B cell (primary cell): Measurements from ENCODE around the gene CHST3. TPM values are rescaled to one million over a fixed set of nuclear protein-coding genes. Genes with fewer than 3 reads are reported as not detected.

Source experiments
- ATAC-seq: fragments of 200-7000 bp; cut with Tn5 transposase; one replicate; pipeline ENCODE4 v1.10.0; 2021; ENCODE audit warnings: low read depth, mild to moderate bottlenecking, moderate number of reproducible peaks, moderate library complexity
- CTCF ChIA-PET: fragments of 350-600 bp; sonication (Branson Sonifier 250); formaldehyde crosslinking; loops from one replicate; lab custom pipeline; 2021; ENCODE audit warnings: antibody characterized with exemption, inconsistent platforms; lab: Charles Lee
- POLR2A ChIA-PET: fragments of 350-600 bp; sonication (Branson Sonifier 250); formaldehyde crosslinking; loops from one replicate; lab custom pipeline; 2021; ENCODE audit warnings: antibody characterized with exemption; lab: Charles Lee
- DNase-seq: peaks from one replicate; pipeline ENCODE4 v3.0.0; 2013
- H2AFZ ChIP-seq: 2 replicates; pipeline ENCODE4 v1.6.1; 2012; ENCODE audit warnings: mild to moderate bottlenecking, low read depth, low read length; ENCODE audit not compliant: insufficient read depth, poor library complexity, severe bottlenecking
- H3K27ac ChIP-seq, 2 donors: 1 replicate in 1 of 2; 2 replicates in 1 of 2; pipeline ENCODE4 v1.5.1; 2012 to 2013; ENCODE audit warnings: low read length in 2 of 2, mild to moderate bottlenecking in 2 of 2, moderate library complexity in 1 of 2
- H3K27me3 ChIP-seq, 4 experiments: fragments of 200-600 bp in 1 of 4; sonication (generic) in 1 of 4; replicated peaks in 1 of 4; 1 replicate in 2 of 4; 2 replicates in 2 of 4; pipeline versions ENCODE4 v1.6.1 to v1.7.0; 2013 to 2016; ENCODE audit warnings: low read length in 3 of 4, mild to moderate bottlenecking in 2 of 4, mixed read lengths in 1 of 4, moderate library complexity in 1 of 4; ENCODE audit not compliant: insufficient read depth in 4 of 4, control insufficient read depth in 3 of 4; ENCODE audit errors: control extremely low read depth in 1 of 4
- H3K36me3 ChIP-seq, 2 experiments: replicated peaks in 1 of 2; 1 replicate in 1 of 2; 2 replicates in 1 of 2; pipeline versions ENCODE4 v1.6.1 to v1.7.1; 2013; ENCODE audit warnings: low read length in 1 of 2; ENCODE audit not compliant: insufficient read depth in 2 of 2, control insufficient read depth in 1 of 2; ENCODE audit errors: control extremely low read depth in 1 of 2, extremely low read depth in 1 of 2
- H3K4me1 ChIP-seq, 2 donors: fragments of 200-600 bp in 1 of 2; sonication (generic) in 1 of 2; 1 replicate in 1 of 2; 2 replicates in 1 of 2; pipeline versions ENCODE4 v1.5.1 to v1.6.1; 2013 to 2017; ENCODE audit warnings: low read length in 2 of 2; ENCODE audit not compliant: control insufficient read depth in 2 of 2, insufficient read depth in 2 of 2
- H3K4me2 ChIP-seq: replicated peaks from 2 replicates; pipeline ENCODE3; 2012; ENCODE audit warnings: mild to moderate bottlenecking, low read depth, low read length; ENCODE audit not compliant: poor library complexity, severe bottlenecking
- H3K4me3 ChIP-seq, 5 experiments: fragments of 200-600 bp in 1 of 5; sonication (generic) in 1 of 5; 1 replicate in 3 of 5; 2 replicates in 2 of 5; pipeline versions ENCODE4 v1.5.1 to v1.7.0; 2011 to 2016; ENCODE audit warnings: low read length in 4 of 5, mild to moderate bottlenecking in 4 of 5, low read depth in 2 of 5, control low read depth in 1 of 5, moderate library complexity in 1 of 5; ENCODE audit not compliant: insufficient read depth in 1 of 5; ENCODE audit errors: control extremely low read depth in 1 of 5, extremely low read depth in 1 of 5
- H3K79me2 ChIP-seq: fragments of 200-600 bp; sonication (generic); one replicate; pipeline ENCODE4 v1.6.0; 2016; ENCODE audit warnings: low read length; ENCODE audit not compliant: control insufficient read depth, insufficient read depth
- H3K9ac ChIP-seq: fragments of 200-600 bp; sonication (generic); 2 replicates; pipeline ENCODE4 v1.6.1; 2017; ENCODE audit warnings: mild to moderate bottlenecking, low read length, moderate library complexity
- H3K9me3 ChIP-seq, 3 donors: one replicate each; pipeline versions ENCODE4 v1.6.1 to v1.7.1; 2013; ENCODE audit warnings: low read length in 2 of 3; ENCODE audit not compliant: control insufficient read depth in 2 of 3, insufficient read depth in 1 of 3; ENCODE audit errors: control extremely low read depth in 1 of 3
- H4K20me1 ChIP-seq: 2 replicates; pipeline ENCODE4 v1.6.0; 2012; ENCODE audit warnings: mild to moderate bottlenecking, low read length; ENCODE audit not compliant: insufficient read depth, control insufficient read depth, poor library complexity, severe bottlenecking
- H3K27ac Mint-ChIP-seq: one replicate; pipeline ENCODE4 v1.8.0; 2021; ENCODE audit warnings: mixed read lengths
- H3K27me3 Mint-ChIP-seq: one replicate; pipeline ENCODE4 v1.8.0; 2021; ENCODE audit warnings: mixed read lengths
- H3K4me1 Mint-ChIP-seq: one replicate; pipeline ENCODE4 v1.8.0; 2021; ENCODE audit warnings: mixed read lengths
- H3K4me3 Mint-ChIP-seq: one replicate; pipeline ENCODE4 v1.8.0; 2021; ENCODE audit warnings: mixed read lengths
- H3K9me3 Mint-ChIP-seq: one replicate; pipeline ENCODE4 v1.8.0; 2022; ENCODE audit warnings: mixed read lengths; ENCODE audit not compliant: insufficient read depth
- EZH2 ChIP-seq: IDR thresholded peaks from 2 replicates; pipeline ENCODE4 v1.6.1; 2012; ENCODE audit warnings: borderline replicate concordance, low read depth, mild to moderate bottlenecking, moderate library complexity, low read length; ENCODE audit not compliant: insufficient read depth, poor library complexity, severe bottlenecking
- WGBS: methylation state at CpG from one replicate; pipeline ENCODE4 v1.1.5; 2013; ENCODE audit warnings: missing lambda C conversion rate; ENCODE audit not compliant: insufficient coverage; 5-methylcytosine and 5-hydroxymethylcytosine counted together
- intact Hi-C: fragments of 100-400 bp; cut with micrococcal nuclease; formaldehyde crosslinking; loops from one replicate; pipeline ENCODE4 v1.10.0; 2022
- polyA plus RNA-seq: library from polyadenylated mRNA; depleted of rRNA; stranded (reverse); fragments of >200 nt; gene quantifications from 2 replicates; pipeline ENCODE4 v1.2.3, GENCODE V29; 2012
- total RNA-seq, 2 donors: library from RNA; stranded (reverse); fragments of 120-200 nt in 1 of 2; gene quantifications; 1 replicate in 1 of 2; 2 replicates in 1 of 2; pipeline versions ENCODE4 v1.2.3 to v1.2.4, GENCODE V29; 2013 to 2022
- TF ChIP-seq, protein P1 (sequence below): fragments of 200-600 bp; IDR thresholded peaks from one replicate; pipeline ENCODE4 v1.8.0; 2022; ENCODE audit warnings: antibody characterized with exemption, mild to moderate bottlenecking

Gene CHST3
- total and polyA plus RNA-seq, 2 donors (not counting 1 experiment from before 2014, with no cell fraction given): 0.01 TPM; not detected in 1

DNA sequence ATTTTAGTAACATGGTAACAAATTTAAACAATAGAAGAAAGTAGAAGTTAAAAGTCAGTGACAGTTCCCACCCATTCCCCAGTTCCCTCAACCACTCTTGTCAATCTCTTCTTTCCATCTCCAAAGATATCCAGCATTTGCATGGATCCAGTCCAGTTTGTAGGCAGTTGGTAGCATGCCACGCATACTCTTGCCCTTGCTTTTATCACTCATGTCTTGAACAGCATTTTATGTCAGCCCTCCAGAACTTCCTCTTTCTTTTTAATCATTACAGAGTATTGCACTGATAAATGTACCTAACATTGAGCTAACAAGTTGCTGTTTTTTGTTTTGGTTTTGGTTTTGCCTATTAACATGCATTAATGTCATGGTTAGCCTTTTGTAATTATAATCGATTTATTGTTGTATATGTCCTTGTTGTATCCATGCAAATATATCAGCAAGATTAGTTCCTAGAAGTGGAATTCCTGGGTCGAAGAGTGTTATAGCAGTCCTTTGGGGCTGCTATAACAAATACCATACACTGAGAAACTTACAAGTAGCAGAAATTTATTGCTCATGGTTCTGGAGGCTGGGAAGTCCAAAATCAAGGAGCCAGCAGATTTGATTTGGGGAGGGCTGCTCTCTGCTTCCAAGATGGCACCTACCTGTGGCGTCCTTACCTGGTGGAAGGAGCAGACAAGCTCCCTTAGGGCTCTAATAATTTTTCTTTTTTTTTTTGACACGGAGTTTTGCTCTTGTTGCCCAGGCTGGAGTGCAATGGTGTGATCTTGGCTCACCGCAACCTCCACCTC is 25.7 kb downstream of the CHST3 start:
- H3K4me1 ChIP-seq: peaks cover 0 to 5% of the 10 kb centered on the region in 2 donors
- Mint-ChIP-seq H3K4me1 (peaks cover 11% of the 10 kb centered on the region), H3K27me3 (peaks cover 16% of the 10 kb centered on the region), H3K4me3 (no peak overlapping the region), H3K9me3 (no peaks in the 10 kb centered on the region), H3K27ac (no peak overlapping the region)
- POLR2A ChIA-PET: no interaction called here
- H3K27ac ChIP-seq: no peak overlapping the region
- no peaks in the 10 kb centered on the region for H4K20me1 ChIP-seq
- H3K79me2 ChIP-seq: no peaks in the 10 kb centered on the region
- no peaks in the 10 kb centered on the region for H3K9me3 ChIP-seq
- no peak overlapping the region for H3K4me2 ChIP-seq
- 64% methylated on average over 2 of the region's 6 CpGs for WGBS
- H2AFZ ChIP-seq: no peak overlapping the region
- no peaks in the 10 kb centered on the region for H3K36me3 ChIP-seq
- H3K9ac ChIP-seq: no peak overlapping the region
- no peak for DNase-seq
- CTCF ChIA-PET: no interaction called here
- no peak overlapping the region for H3K4me3 ChIP-seq
- no peak for ATAC-seq
- no peak for TF ChIP-seq EZH2
- TF ChIP-seq, protein P1, sequence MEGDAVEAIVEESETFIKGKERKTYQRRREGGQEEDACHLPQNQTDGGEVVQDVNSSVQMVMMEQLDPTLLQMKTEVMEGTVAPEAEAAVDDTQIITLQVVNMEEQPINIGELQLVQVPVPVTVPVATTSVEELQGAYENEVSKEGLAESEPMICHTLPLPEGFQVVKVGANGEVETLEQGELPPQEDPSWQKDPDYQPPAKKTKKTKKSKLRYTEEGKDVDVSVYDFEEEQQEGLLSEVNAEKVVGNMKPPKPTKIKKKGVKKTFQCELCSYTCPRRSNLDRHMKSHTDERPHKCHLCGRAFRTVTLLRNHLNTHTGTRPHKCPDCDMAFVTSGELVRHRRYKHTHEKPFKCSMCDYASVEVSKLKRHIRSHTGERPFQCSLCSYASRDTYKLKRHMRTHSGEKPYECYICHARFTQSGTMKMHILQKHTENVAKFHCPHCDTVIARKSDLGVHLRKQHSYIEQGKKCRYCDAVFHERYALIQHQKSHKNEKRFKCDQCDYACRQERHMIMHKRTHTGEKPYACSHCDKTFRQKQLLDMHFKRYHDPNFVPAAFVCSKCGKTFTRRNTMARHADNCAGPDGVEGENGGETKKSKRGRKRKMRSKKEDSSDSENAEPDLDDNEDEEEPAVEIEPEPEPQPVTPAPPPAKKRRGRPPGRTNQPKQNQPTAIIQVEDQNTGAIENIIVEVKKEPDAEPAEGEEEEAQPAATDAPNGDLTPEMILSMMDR: no peak
- H3K27me3 ChIP-seq: peaks cover 0 to 3% (median 0%) of the 10 kb centered on the region in 4 experiments
- intact Hi-C loops: no loop called here

DNA sequence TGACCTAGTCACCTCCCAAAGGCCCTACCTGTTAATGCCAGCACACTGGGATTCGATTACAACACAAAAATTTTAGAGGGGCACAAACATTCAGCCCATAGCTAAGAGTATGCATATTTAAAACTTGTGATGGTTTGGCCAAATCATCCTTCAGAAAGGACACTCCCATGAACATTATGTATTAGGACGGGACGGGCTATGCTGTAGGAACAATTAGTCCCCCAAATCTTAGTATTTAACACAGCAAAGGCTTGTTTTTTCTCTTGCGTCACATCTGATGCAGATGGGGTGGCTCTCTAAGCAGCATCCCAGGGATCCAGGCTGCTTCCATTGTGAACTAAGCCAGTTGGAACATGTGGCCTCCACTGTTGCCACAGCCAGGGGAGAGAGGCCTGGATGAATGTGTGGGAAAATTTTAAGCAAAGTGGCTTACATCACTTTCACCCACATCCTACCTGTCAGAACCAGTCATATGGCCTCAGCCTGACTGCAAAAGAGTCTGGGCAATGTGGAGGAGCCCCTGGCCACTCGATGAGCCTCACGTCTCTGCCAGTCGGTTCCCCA is 26.6 kb downstream of the CHST3 start:
- H3K9me3 Mint-ChIP-seq: no peaks in the 10 kb centered on the region
- no peak overlapping the region for H3K27ac ChIP-seq
- WGBS: 89% methylated on average over 4 of the region's 7 CpGs
- H3K27ac Mint-ChIP-seq: no peak overlapping the region
- ATAC-seq (no peak), DNase-seq (no peak)
- ChIA-PET POLR2A (no interaction called here), CTCF (no interaction called here)
- no peaks in the 10 kb centered on the region for H3K9me3 ChIP-seq
- H3K9ac ChIP-seq: no peak overlapping the region
- TF ChIP-seq, protein P1: no peak
- no peak for TF ChIP-seq EZH2
- H2AFZ ChIP-seq: no peak overlapping the region
- H3K4me2 ChIP-seq: no peak overlapping the region
- no peaks in the 10 kb centered on the region for H3K79me2 ChIP-seq
- H3K27me3 ChIP-seq: no peaks in the 10 kb centered on the region
- no peaks in the 10 kb centered on the region for H3K36me3 ChIP-seq
- no peak overlapping the region for H3K4me3 ChIP-seq
- H3K4me1 ChIP-seq: no peaks in the 10 kb centered on the region
- intact Hi-C loops: no loop called here
- H3K27me3 Mint-ChIP-seq: peaks cover 16% of the 10 kb centered on the region
- peaks cover 2% of the 10 kb centered on the region for H3K4me1 Mint-ChIP-seq
- H4K20me1 ChIP-seq: no peaks in the 10 kb centered on the region
- H3K4me3 Mint-ChIP-seq: no peak overlapping the region
